Spleen (tissue), 7 donors: ENCODE measurements around the gene IGSF6.

Experiments used
- POLR2A ChIP-seq, 3 donors: fragments of 450-650 bp; IDR thresholded peaks; one replicate each; pipeline ENCODE4 v1.5.1; 2017; ENCODE audit warnings: antibody characterized with exemption in 3 of 3, mild to moderate bottlenecking in 1 of 3
- TF ChIP-seq, protein P1 (sequence below), 11 experiments: fragments of 200-600 bp in 7 of 11; fragments of 450-650 bp in 4 of 11; sonication (generic) in 4 of 11; IDR thresholded peaks in 8 of 11; conservative IDR thresholded peaks in 3 of 11; 1 replicate in 7 of 11; 2 replicates in 4 of 11; pipeline versions ENCODE4 v1.4.0 to v1.8.0; 2016 to 2021; ENCODE audit warnings: antibody characterized with exemption in 11 of 11, inconsistent platforms in 4 of 11, mild to moderate bottlenecking in 1 of 11
- donor health status: DM: no; HTN: no; CAD: no; lungs with moderate emphysema.
- donor health status: DM: no; HTN: no; CAD: no.
- donor health status: DM: no; HTN: no; CAD: no.

DNA sequence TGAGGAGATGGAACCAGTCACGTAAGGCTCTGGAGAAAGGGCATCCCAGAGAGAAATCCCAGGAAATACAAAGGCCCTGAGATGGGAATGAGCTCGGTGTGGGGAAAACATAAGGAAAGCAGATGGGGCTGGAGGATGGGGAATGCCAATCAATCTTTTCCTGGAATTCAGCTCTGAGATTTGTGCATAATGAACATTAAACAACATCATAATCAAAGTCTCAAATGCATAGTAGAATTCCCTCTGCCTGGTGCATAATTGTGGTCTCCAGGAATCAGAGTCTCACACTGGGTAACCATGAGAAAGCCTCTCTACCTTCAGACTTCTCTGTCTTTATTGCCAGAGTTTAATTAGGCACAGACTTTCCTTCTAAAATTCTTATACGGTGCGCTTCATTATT, 42.2 kb upstream of the IGSF6 start:
- TF ChIP-seq, protein P1, sequence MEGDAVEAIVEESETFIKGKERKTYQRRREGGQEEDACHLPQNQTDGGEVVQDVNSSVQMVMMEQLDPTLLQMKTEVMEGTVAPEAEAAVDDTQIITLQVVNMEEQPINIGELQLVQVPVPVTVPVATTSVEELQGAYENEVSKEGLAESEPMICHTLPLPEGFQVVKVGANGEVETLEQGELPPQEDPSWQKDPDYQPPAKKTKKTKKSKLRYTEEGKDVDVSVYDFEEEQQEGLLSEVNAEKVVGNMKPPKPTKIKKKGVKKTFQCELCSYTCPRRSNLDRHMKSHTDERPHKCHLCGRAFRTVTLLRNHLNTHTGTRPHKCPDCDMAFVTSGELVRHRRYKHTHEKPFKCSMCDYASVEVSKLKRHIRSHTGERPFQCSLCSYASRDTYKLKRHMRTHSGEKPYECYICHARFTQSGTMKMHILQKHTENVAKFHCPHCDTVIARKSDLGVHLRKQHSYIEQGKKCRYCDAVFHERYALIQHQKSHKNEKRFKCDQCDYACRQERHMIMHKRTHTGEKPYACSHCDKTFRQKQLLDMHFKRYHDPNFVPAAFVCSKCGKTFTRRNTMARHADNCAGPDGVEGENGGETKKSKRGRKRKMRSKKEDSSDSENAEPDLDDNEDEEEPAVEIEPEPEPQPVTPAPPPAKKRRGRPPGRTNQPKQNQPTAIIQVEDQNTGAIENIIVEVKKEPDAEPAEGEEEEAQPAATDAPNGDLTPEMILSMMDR (IDR thresholded peaks at IDR 0.05 in 8 of 11, conservative IDR thresholded peaks at IDR 0.05 in 3 of 11), result no peak
- no peak for TF ChIP-seq POLR2A (IDR thresholded peaks at IDR 0.05)
